MM.1S (cell line): ENCODE results near the gene APOO.

Experiments
- EZH2phosphoT487 ChIP-seq: fragments of 300-600 bp; sonication (generic); IDR thresholded peaks from 2 replicates; pipeline ENCODE4 v1.6.1; 2018; ENCODE audit warnings: antibody characterized with exemption, low read length
- TF ChIP-seq, protein P1 (sequence below): fragments of 300-600 bp; sonication (generic); IDR thresholded peaks from 2 replicates; pipeline ENCODE4 v1.5.1; 2016; ENCODE audit warnings: antibody characterized with exemption, low read length, mixed read lengths

DNA sequence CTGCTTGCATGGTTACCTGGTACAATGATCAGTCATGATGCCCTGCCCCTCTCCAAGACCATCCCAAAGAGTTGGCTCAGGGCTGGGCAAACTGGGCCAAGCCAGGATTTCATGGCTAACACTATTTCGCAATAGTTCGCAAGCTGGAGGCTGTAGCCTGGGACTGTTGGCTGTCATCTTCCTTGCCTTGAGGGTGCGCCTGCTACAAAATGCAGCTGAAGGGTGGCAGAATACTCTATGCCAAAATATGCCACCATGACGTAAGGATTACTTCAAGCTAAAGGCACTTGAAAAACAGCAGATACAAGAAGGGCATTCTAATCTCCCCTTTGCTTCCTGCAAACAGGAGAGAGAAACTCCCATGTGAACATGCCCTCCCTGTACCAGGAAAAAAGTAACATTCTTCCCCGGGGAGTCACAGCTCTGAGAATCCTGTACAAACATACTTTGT lies 103.8 kb downstream of the APOO start:
- TF ChIP-seq, protein P1, sequence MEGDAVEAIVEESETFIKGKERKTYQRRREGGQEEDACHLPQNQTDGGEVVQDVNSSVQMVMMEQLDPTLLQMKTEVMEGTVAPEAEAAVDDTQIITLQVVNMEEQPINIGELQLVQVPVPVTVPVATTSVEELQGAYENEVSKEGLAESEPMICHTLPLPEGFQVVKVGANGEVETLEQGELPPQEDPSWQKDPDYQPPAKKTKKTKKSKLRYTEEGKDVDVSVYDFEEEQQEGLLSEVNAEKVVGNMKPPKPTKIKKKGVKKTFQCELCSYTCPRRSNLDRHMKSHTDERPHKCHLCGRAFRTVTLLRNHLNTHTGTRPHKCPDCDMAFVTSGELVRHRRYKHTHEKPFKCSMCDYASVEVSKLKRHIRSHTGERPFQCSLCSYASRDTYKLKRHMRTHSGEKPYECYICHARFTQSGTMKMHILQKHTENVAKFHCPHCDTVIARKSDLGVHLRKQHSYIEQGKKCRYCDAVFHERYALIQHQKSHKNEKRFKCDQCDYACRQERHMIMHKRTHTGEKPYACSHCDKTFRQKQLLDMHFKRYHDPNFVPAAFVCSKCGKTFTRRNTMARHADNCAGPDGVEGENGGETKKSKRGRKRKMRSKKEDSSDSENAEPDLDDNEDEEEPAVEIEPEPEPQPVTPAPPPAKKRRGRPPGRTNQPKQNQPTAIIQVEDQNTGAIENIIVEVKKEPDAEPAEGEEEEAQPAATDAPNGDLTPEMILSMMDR = no peak
- TF ChIP-seq EZH2phosphoT487 = no peak
